Activated CD8-positive, alpha-beta T cell treated with anti-CD3 and anti-CD28 coated beads, Interleukin-2, amount 10 ng/mL, durations not matched to agents 7 days and 5 days (primary cell): ENCODE results near the gene CHP2. TPM values are rescaled to one million over a fixed set of nuclear protein-coding genes. Genes with fewer than 3 reads are reported as not detected.
"Not testable (repeated sequence)": the region's sequence is repeated elsewhere in the genome, so short reads cannot be mapped to it uniquely, and the experiment has no call there.

Experiments used
- ATAC-seq: fragments of 150-1000 bp; cut with Tn5 transposase; one replicate; pipeline ENCODE4 v1.10.0; 2021; ENCODE audit warnings: moderate library complexity
- CTCF ChIA-PET: fragments of 350-600 bp; sonication (Branson Sonifier 250); formaldehyde crosslinking; loops from one replicate; lab custom pipeline; 2021; ENCODE audit warnings: antibody characterized with exemption; lab: Charles Lee
- POLR2A ChIA-PET: fragments of 350-600 bp; sonication (Branson Sonifier 250); formaldehyde crosslinking; loops from one replicate; lab custom pipeline; 2021; ENCODE audit warnings: antibody characterized with exemption; lab: Charles Lee
- DNase-seq: peaks from one replicate; pipeline ENCODE4 v3.0.0-alpha.2; 2020
- H3K27ac Mint-ChIP-seq: one replicate; pipeline ENCODE4 v1.8.0; 2021; ENCODE audit warnings: mild to moderate bottlenecking, mixed read lengths
- H3K27me3 Mint-ChIP-seq: one replicate; pipeline ENCODE4 v1.8.0; 2021; ENCODE audit warnings: low read depth, mixed read lengths
- H3K36me3 Mint-ChIP-seq: one replicate; pipeline ENCODE4 v1.8.0; 2021; ENCODE audit warnings: low read depth, mixed read lengths
- H3K4me1 Mint-ChIP-seq: one replicate; pipeline ENCODE4 v1.8.0; 2021; ENCODE audit warnings: low read depth, mixed read lengths
- H3K4me3 Mint-ChIP-seq: one replicate; pipeline ENCODE4 v1.8.0; 2021; ENCODE audit warnings: mild to moderate bottlenecking, mixed read lengths
- H3K9me3 Mint-ChIP-seq: one replicate; pipeline ENCODE4 v1.8.0; 2022; ENCODE audit warnings: mixed read lengths; ENCODE audit not compliant: insufficient read depth
- total RNA-seq, 2 experiments: library from RNA; stranded (reverse); gene quantifications; one replicate each; pipeline ENCODE4 v1.2.3, GENCODE V29; 2021

Gene CHP2
- total RNA-seq, 2 experiments from 2014 or later = not detected

DNA sequence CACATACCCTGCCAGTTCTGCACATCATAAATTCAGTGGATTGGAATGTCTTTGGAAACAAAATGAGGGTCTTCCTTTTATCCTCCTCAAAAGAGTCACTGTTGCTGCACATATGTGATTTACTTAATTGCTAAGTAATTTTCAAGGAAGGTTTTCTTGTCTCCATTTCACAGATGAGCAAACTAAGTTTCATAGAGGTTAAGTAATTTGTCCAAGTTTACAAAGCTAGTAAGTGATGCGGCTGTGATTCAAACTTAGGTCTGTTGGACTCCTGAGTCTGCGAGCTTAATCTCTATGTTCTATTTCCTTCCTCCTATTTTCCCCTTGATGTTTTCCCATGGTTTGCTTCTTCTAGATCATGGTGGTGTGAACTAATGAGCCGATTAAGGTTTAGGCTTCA, 28.1 kb upstream of the CHP2 start:
- Mint-ChIP-seq H3K27me3 (peaks cover 11% of the 10 kb centered on the region), H3K4me3 (no peak overlapping the region), H3K27ac (no peak overlapping the region), H3K36me3 (no peaks in the 10 kb centered on the region), H3K4me1 (peaks cover 4% of the 10 kb centered on the region), H3K9me3 (peaks cover 7% of the 10 kb centered on the region)
- CTCF ChIA-PET = interaction anchor here (1.9 kb wide), 1 partner anchor 284 kb away, joined by 4 read pairs; no protein-coding TSS in a partner anchor
- ATAC-seq (no peak), DNase-seq (no peak)
- POLR2A ChIA-PET = no interaction called here

GRCh38 chr16:23728112-23728477, 26.7 kb upstream of the CHP2 start:
- H3K4me3 Mint-ChIP-seq = no peak overlapping the region
- DNase-seq = no peak
- CTCF ChIA-PET = interaction anchor here (0.6 to 1.9 kb wide), 3 partner anchors 19 to 777 kb away, joined by 3 to 6 read pairs (median 4); no protein-coding TSS in a partner anchor
- H3K4me1 Mint-ChIP-seq = peaks cover 4% of the 10 kb centered on the region
- H3K27ac Mint-ChIP-seq = no peak overlapping the region
- POLR2A ChIA-PET = no interaction called here
- H3K9me3 Mint-ChIP-seq = peaks cover 2% of the 10 kb centered on the region
- H3K27me3 Mint-ChIP-seq = peaks cover 10% of the 10 kb centered on the region
- ATAC-seq = no peak
- H3K36me3 Mint-ChIP-seq = no peaks in the 10 kb centered on the region

GRCh38 chr16:23729503-23730424, 25.1 kb upstream of the CHP2 start:
- POLR2A ChIA-PET = no interaction called here
- Mint-ChIP-seq H3K27me3 (peaks cover 6% of the 10 kb centered on the region), H3K4me1 (peaks cover 4% of the 10 kb centered on the region), H3K9me3 (no peaks in the 10 kb centered on the region), H3K4me3 (no peak overlapping the region), H3K27ac (no peak overlapping the region), H3K36me3 (no peaks in the 10 kb centered on the region)
- no peak for ATAC-seq
- DNase-seq = no peak
- CTCF ChIA-PET = no interaction called here

DNA sequence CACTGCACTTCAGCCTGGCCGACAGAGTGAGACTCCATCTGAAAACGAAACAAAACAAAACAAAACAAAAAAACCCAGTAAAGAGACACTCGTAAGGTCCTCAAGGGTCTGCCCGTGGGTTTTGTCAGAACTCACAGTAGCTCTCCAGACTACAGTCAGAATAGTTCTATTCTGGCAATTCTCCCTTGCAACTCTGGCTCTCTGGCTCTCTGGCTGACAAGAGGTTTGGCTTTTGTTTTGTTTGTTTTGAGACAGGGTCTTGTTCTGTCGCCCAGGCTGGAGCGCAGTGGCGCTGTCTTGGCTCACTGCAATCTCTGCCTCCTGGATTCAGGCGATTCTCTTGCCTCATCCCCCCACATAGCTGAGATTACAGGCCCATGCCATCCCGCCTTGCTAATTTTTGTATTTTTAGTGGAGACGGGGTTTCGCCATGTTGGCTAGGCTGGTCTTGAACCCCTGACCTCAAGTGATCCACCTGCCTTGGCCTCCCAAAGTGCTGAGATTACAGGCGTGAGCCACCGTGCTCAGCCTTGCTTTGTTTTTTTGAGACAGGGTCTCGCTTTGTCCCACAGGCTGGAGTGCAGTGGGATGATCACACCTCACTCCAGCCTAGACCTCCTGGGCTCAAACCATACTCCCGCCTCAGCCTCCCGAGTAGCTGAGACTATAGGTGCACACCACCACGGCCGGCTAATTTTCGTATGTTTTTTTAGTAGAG, 20.5 kb upstream of the CHP2 start:
- H3K27ac Mint-ChIP-seq = no peak overlapping the region
- H3K36me3 Mint-ChIP-seq = no peaks in the 10 kb centered on the region
- POLR2A ChIA-PET = no interaction called here
- no peaks in the 10 kb centered on the region for H3K9me3 Mint-ChIP-seq
- CTCF ChIA-PET = interaction anchor here (0.6 to 1.9 kb wide), 4 partner anchors 273 to 770 kb away, joined by 3 to 8 read pairs (median 4); no protein-coding TSS in a partner anchor
- H3K4me1 Mint-ChIP-seq = peaks cover 4% of the 10 kb centered on the region
- peaks cover 9% of the 10 kb centered on the region for H3K27me3 Mint-ChIP-seq
- DNase-seq (no peak), ATAC-seq (no peak)
- no peak overlapping the region for H3K4me3 Mint-ChIP-seq

DNA sequence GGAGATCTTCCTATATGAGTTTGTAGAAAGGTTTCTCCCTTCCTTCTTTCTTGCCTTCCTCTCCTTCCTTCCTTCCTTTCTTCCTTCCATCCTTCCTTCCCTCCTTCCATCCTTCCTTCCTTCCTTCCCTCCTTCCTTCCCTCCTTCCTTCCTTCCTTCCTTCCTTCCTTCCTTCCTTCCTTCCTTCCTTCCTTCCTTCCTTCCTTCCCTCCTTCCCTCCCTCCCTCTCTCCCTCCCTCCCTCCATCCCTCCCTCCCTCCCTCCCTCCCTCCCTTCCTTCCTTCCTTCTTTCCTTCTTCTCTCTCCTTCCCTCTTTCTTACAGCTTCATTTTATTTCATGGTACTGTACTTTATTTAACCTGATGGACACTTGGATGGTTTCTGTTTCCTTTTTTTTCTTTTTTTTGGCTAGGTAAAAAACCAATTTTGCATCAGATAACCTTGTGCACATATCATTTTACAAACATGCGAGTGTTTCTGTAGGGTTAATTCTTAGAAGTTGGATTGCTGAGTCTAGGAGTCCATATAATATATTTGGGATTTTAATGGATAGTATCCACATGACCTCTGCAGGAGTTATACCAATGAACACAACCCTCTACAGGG, 17.3 kb upstream of the CHP2 start:
- H3K9me3 Mint-ChIP-seq, CTCF ChIA-PET, H3K27ac Mint-ChIP-seq, H3K4me1 Mint-ChIP-seq, POLR2A ChIA-PET, ATAC-seq, DNase-seq, H3K36me3 Mint-ChIP-seq, H3K4me3 Mint-ChIP-seq: not testable (repeated sequence)
- H3K27me3 Mint-ChIP-seq = peaks cover 18% of the 10 kb centered on the region

GRCh38 chr16:23739516-23739915, 15.3 kb upstream of the CHP2 start:
- ATAC-seq = no peak
- Mint-ChIP-seq H3K27me3 (peaks cover 21% of the 10 kb centered on the region), H3K4me3 (no peak overlapping the region), H3K27ac (no peak overlapping the region), H3K4me1 (peaks cover 4% of the 10 kb centered on the region), H3K9me3 (no peaks in the 10 kb centered on the region), H3K36me3 (no peaks in the 10 kb centered on the region)
- CTCF ChIA-PET = no interaction called here
- POLR2A ChIA-PET = no interaction called here
- no peak for DNase-seq

DNA sequence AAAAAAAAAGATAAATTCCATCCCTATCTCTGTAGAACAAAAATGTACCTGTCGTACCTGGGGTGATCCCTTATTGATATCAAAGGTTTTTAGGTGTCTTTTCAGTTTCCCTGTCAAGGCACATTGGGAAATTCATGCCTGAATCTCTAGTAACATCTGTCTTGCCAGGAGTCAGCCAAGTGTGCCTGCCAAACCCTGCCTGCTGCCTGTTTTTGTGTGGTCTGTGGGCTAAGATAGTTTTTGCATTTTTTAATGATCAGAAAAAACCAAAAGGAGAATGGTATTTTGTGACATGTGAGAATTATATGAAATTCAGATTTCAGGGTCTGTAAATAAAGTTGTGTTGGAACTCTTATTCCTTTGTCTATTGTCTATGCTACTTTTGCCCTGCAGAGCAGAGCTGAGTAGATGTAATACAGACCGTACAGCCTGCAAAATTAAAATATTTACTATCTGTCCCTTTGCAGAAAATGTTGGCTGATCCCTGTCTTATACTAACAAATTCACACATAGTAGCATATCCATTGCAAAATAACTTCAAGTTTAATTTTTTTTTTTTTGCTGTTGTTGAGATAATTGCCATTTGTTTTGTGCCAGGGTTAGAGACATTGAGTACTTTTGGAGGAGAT, 13.0 kb upstream of the CHP2 start:
- ChIA-PET CTCF (no interaction called here), POLR2A (no interaction called here)
- no peak for DNase-seq
- Mint-ChIP-seq H3K27ac (no peak overlapping the region), H3K36me3 (no peaks in the 10 kb centered on the region), H3K9me3 (no peaks in the 10 kb centered on the region), H3K4me1 (no peaks in the 10 kb centered on the region), H3K4me3 (no peak overlapping the region), H3K27me3 (peaks cover 26% of the 10 kb centered on the region)
- no peak for ATAC-seq

GRCh38 chr16:23742766-23743165, 12.1 kb upstream of the CHP2 start:
- CTCF ChIA-PET = no interaction called here
- DNase-seq (no peak), ATAC-seq (no peak)
- H3K4me1 Mint-ChIP-seq = no peaks in the 10 kb centered on the region
- H3K36me3 Mint-ChIP-seq = no peaks in the 10 kb centered on the region
- peaks cover 33% of the 10 kb centered on the region for H3K27me3 Mint-ChIP-seq
- H3K4me3 Mint-ChIP-seq = no peak overlapping the region
- POLR2A ChIA-PET = no interaction called here
- H3K27ac Mint-ChIP-seq = no peak overlapping the region
- no peaks in the 10 kb centered on the region for H3K9me3 Mint-ChIP-seq

GRCh38 chr16:23745263-23745662, 9.6 kb upstream of the CHP2 start:
- DNase-seq (no peak), ATAC-seq (no peak)
- Mint-ChIP-seq H3K9me3 (no peaks in the 10 kb centered on the region), H3K4me1 (no peaks in the 10 kb centered on the region), H3K27me3 (peaks cover 33% of the 10 kb centered on the region), H3K36me3 (no peaks in the 10 kb centered on the region), H3K4me3 (no peak overlapping the region), H3K27ac (no peak overlapping the region)
- ChIA-PET POLR2A (no interaction called here), CTCF (no interaction called here)

- no peaks in the 10 kb centered on the region for H3K9me3 Mint-ChIP-seq
- peaks cover 31% of the 10 kb centered on the region for H3K27me3 Mint-ChIP-seq
- ChIA-PET CTCF (no interaction called here), POLR2A (no interaction called here)
- no peak overlapping the region for H3K27ac Mint-ChIP-seq
- H3K4me1 Mint-ChIP-seq = no peaks in the 10 kb centered on the region
- DNase-seq = no peak
- H3K36me3 Mint-ChIP-seq = no peaks in the 10 kb centered on the region
- no peak for ATAC-seq
- no peak overlapping the region for H3K4me3 Mint-ChIP-seq
Observed at GRCh38 chr16:23748630-23749029, 6.2 kb upstream of the CHP2 start.

- H3K4me1 Mint-ChIP-seq, H3K27ac Mint-ChIP-seq, ATAC-seq, H3K36me3 Mint-ChIP-seq, POLR2A ChIA-PET, H3K9me3 Mint-ChIP-seq, DNase-seq, H3K4me3 Mint-ChIP-seq: not testable (repeated sequence)
- CTCF ChIA-PET = interaction anchor here (0.6 kb wide), 1 partner anchor 22 kb away, joined by 3 read pairs; no protein-coding TSS in a partner anchor
- H3K27me3 Mint-ChIP-seq = peaks cover 44% of the 10 kb centered on the region
Observed at GRCh38 chr16:23751053-23751452, 3.8 kb upstream of the CHP2 start.
